ENCODE measurements around the gene NFIC.

Gene NFIC

GRCh38 chr19:3407556-3408516, 41.5 kb downstream of the NFIC start:
- H3K9me3 ChIP-seq (ENCODE audit: control insufficient read depth, insufficient read depth, low read length), result no peaks in the 10 kb centered on the region
- no peak overlapping the region for H3K4me3 ChIP-seq (ENCODE audit: low read length)
- no peaks in the 10 kb centered on the region for H3K36me3 ChIP-seq (ENCODE audit: control insufficient read depth, low read length)
- TF ChIP-seq EZH2phosphoT487 (IDR thresholded peaks at IDR 0.05; ENCODE audit: borderline replicate concordance, low read length) (no peak), CTCF (IDR thresholded peaks at IDR 0.05; ENCODE audit: low read depth, low read length, poor library complexity, severe bottlenecking) (no peak)
- no peaks in the 10 kb centered on the region for H3K4me1 ChIP-seq (ENCODE audit: control insufficient read depth, low read length)
- no peaks in the 10 kb centered on the region for H4K20me1 ChIP-seq (ENCODE audit: control insufficient read depth, insufficient read depth, low read depth, low read length)
- no peaks in the 10 kb centered on the region for H3K9me2 ChIP-seq (replicated peaks; ENCODE audit: control insufficient read depth, low read length)
- H3F3A ChIP-seq (ENCODE audit: control insufficient read depth, insufficient read depth), result no peaks in the 10 kb centered on the region
- no peaks in the 10 kb centered on the region for H3K27me3 ChIP-seq (ENCODE audit: control insufficient read depth, low read length)
- H3K79me2 ChIP-seq (ENCODE audit: control insufficient read depth, low read length), result no peaks in the 10 kb centered on the region
- no peak overlapping the region for H3K4me2 ChIP-seq (ENCODE audit: low read length)
- no peak overlapping the region for H3K27ac ChIP-seq (ENCODE audit: low read depth, low read length)

GRCh38 chr19:3408996-3409345, 42.6 kb downstream of the NFIC start:
- Histone ChIP-seq H3F3A (ENCODE audit: control insufficient read depth, insufficient read depth) (no peaks in the 10 kb centered on the region), H3K9me2 (replicated peaks; ENCODE audit: control insufficient read depth, low read length) (no peaks in the 10 kb centered on the region), H3K27me3 (ENCODE audit: control insufficient read depth, low read length) (no peaks in the 10 kb centered on the region), H3K27ac (ENCODE audit: low read depth, low read length) (no peak overlapping the region), H3K4me3 (ENCODE audit: low read length) (no peak overlapping the region), H3K9me3 (ENCODE audit: control insufficient read depth, insufficient read depth, low read length) (no peaks in the 10 kb centered on the region), H3K79me2 (ENCODE audit: control insufficient read depth, low read length) (no peaks in the 10 kb centered on the region), H3K4me1 (ENCODE audit: control insufficient read depth, low read length) (no peaks in the 10 kb centered on the region), H3K4me2 (ENCODE audit: low read length) (no peak overlapping the region), H4K20me1 (ENCODE audit: control insufficient read depth, insufficient read depth, low read depth, low read length) (no peaks in the 10 kb centered on the region), H3K36me3 (ENCODE audit: control insufficient read depth, low read length) (no peaks in the 10 kb centered on the region)
- TF ChIP-seq CTCF (IDR thresholded peaks at IDR 0.05; ENCODE audit: low read depth, low read length, poor library complexity, severe bottlenecking) (no peak), EZH2phosphoT487 (IDR thresholded peaks at IDR 0.05; ENCODE audit: borderline replicate concordance, low read length) (no peak)

- Histone ChIP-seq H4K20me1 (ENCODE audit: control insufficient read depth, insufficient read depth, low read depth, low read length) (no peaks in the 10 kb centered on the region), H3K36me3 (ENCODE audit: control insufficient read depth, low read length) (no peaks in the 10 kb centered on the region), H3K4me2 (ENCODE audit: low read length) (no peak overlapping the region), H3K27me3 (ENCODE audit: control insufficient read depth, low read length) (no peaks in the 10 kb centered on the region), H3K9me3 (ENCODE audit: control insufficient read depth, insufficient read depth, low read length) (no peaks in the 10 kb centered on the region), H3K79me2 (ENCODE audit: control insufficient read depth, low read length) (no peaks in the 10 kb centered on the region), H3K9me2 (replicated peaks; ENCODE audit: control insufficient read depth, low read length) (no peaks in the 10 kb centered on the region), H3K4me1 (ENCODE audit: control insufficient read depth, low read length) (no peaks in the 10 kb centered on the region), H3K27ac (ENCODE audit: low read depth, low read length) (no peak overlapping the region), H3F3A (ENCODE audit: control insufficient read depth, insufficient read depth) (no peaks in the 10 kb centered on the region), H3K4me3 (ENCODE audit: low read length) (no peak overlapping the region)
- TF ChIP-seq CTCF (IDR thresholded peaks at IDR 0.05; ENCODE audit: low read depth, low read length, poor library complexity, severe bottlenecking) (no peak), EZH2phosphoT487 (IDR thresholded peaks at IDR 0.05; ENCODE audit: borderline replicate concordance, low read length) (no peak)
Measured at GRCh38 chr19:3409346-3410064, 43.1 kb downstream of the NFIC start.

Measured in DOHH2 (cell line).